PC-9 (cell line): ENCODE data around the gene AGAP3. TPM values are rescaled to one million over a fixed set of nuclear protein-coding genes. Genes with fewer than 3 reads are reported as not detected.

Experiments
- BruUV-seq: library from RNA; stranded (reverse); fragments of 400-500 nt; replicated peaks from 2 replicates; lab custom pipeline; 2021; lab: Mats Ljungman, UMichigan
- CTCF ChIA-PET: fragments of 300-600 bp; sonication (Branson Sonifier 250); formaldehyde crosslinking; loops from one replicate; lab custom pipeline; 2022; ENCODE audit warnings: antibody characterized with exemption; lab: Charles Lee
- POLR2A ChIA-PET: fragments of 300-600 bp; sonication (Branson Sonifier 250); formaldehyde crosslinking; loops from one replicate; lab custom pipeline; 2022; ENCODE audit warnings: antibody characterized with exemption; ENCODE audit not compliant: unreplicated experiment; lab: Charles Lee
- DNase-seq, 2 experiments: peaks; one replicate each; pipeline versions ENCODE4 v3.0.0 to v3.0.0-alpha.2; 2015 to 2022; ENCODE audit warnings: mixed read lengths in 1 of 2
- H2AFZ ChIP-seq: fragments of 200-600 bp; sonication (generic); 2 replicates; pipeline ENCODE4 v1.8.1; 2017; ENCODE audit warnings: antibody characterized with exemption
- H3F3A ChIP-seq: fragments of 200-600 bp; sonication (generic); 2 replicates; pipeline ENCODE4 v1.8.1; 2017; ENCODE audit warnings: antibody characterized with exemption, mild to moderate bottlenecking, low read depth; ENCODE audit not compliant: insufficient read depth
- H3K27ac ChIP-seq: fragments of 200-600 bp; sonication (generic); 2 replicates; pipeline ENCODE4 v1.6.1; 2016; ENCODE audit warnings: mixed run types
- H3K27me3 ChIP-seq: fragments of 200-600 bp; sonication (generic); 2 replicates; pipeline ENCODE4 v1.6.1; 2016; ENCODE audit warnings: low read depth, mixed run types; ENCODE audit not compliant: insufficient read depth
- H3K36me3 ChIP-seq: fragments of 200-600 bp; sonication (generic); 2 replicates; pipeline ENCODE4 v1.6.1; 2016; ENCODE audit warnings: low read depth, mixed run types
- H3K4me1 ChIP-seq: fragments of 200-600 bp; sonication (generic); replicated peaks from 2 replicates; pipeline ENCODE4 v1.6.1; 2016; ENCODE audit warnings: mixed run types; ENCODE audit not compliant: insufficient read depth
- H3K4me2 ChIP-seq: fragments of 200-600 bp; sonication (generic); 2 replicates; pipeline ENCODE4 v1.6.1; 2017; ENCODE audit warnings: mixed run types
- H3K4me3 ChIP-seq: fragments of 200-600 bp; sonication (generic); 2 replicates; pipeline ENCODE4 v1.6.1; 2016; ENCODE audit warnings: mixed run types
- H3K79me2 ChIP-seq: fragments of 200-600 bp; sonication (generic); 2 replicates; pipeline ENCODE4 v1.6.1; 2017; ENCODE audit warnings: low read depth, mixed run types
- H3K9me2 ChIP-seq: fragments of 200-600 bp; sonication (generic); 2 replicates; pipeline ENCODE4 v1.8.1; 2017; ENCODE audit warnings: mild to moderate bottlenecking; ENCODE audit not compliant: insufficient read depth
- H3K9me3 ChIP-seq: fragments of 200-600 bp; sonication (generic); 2 replicates; pipeline ENCODE4 v1.8.1; 2016; ENCODE audit warnings: low read depth; ENCODE audit not compliant: insufficient read depth
- H4K20me1 ChIP-seq: fragments of 200-600 bp; sonication (generic); 2 replicates; pipeline ENCODE4 v1.8.1; 2017; ENCODE audit not compliant: insufficient read depth
- EZH2 ChIP-seq: fragments of 200-600 bp; sonication (generic); IDR thresholded peaks from 2 replicates; pipeline ENCODE4 v1.8.0; 2017; ENCODE audit warnings: antibody characterized with exemption, low read depth
- intact Hi-C: fragments of 100-400 bp; cut with micrococcal nuclease; formaldehyde crosslinking; loops from one replicate; pipeline ENCODE4 v1.10.0; 2022; ENCODE audit not compliant: unreplicated experiment
- total RNA-seq: library from RNA; stranded (reverse); gene quantifications from 2 replicates; pipeline ENCODE4 v1.2.3, GENCODE V29; 2021
- TF ChIP-seq, protein P1 (sequence below): fragments of 200-600 bp; sonication (generic); conservative IDR thresholded peaks from 2 replicates; pipeline ENCODE4 v1.6.1; 2017; ENCODE audit warnings: mixed run types, antibody characterized with exemption, mild to moderate bottlenecking, moderate library complexity

AGAP3 gene
- total RNA-seq, 1 experiment from 2014 or later = 103 TPM

- Histone ChIP-seq H3K4me3 (no peak overlapping the region), H3K27me3 (no peaks in the 10 kb centered on the region), H3K27ac (no peak overlapping the region), H3K9me3 (no peaks in the 10 kb centered on the region), H3K36me3 (no peaks in the 10 kb centered on the region), H4K20me1 (peaks cover 11% of the 10 kb centered on the region), H3K79me2 (no peaks in the 10 kb centered on the region), H3K4me2 (no peak overlapping the region), H3F3A (no peaks in the 10 kb centered on the region; the same call in 1 of the 2 replicates), H2AFZ (no peak overlapping the region), H3K4me1 (no peaks in the 10 kb centered on the region), H3K9me2 (no peaks in the 10 kb centered on the region)
- TF ChIP-seq EZH2 = no peak
- TF ChIP-seq, protein P1, sequence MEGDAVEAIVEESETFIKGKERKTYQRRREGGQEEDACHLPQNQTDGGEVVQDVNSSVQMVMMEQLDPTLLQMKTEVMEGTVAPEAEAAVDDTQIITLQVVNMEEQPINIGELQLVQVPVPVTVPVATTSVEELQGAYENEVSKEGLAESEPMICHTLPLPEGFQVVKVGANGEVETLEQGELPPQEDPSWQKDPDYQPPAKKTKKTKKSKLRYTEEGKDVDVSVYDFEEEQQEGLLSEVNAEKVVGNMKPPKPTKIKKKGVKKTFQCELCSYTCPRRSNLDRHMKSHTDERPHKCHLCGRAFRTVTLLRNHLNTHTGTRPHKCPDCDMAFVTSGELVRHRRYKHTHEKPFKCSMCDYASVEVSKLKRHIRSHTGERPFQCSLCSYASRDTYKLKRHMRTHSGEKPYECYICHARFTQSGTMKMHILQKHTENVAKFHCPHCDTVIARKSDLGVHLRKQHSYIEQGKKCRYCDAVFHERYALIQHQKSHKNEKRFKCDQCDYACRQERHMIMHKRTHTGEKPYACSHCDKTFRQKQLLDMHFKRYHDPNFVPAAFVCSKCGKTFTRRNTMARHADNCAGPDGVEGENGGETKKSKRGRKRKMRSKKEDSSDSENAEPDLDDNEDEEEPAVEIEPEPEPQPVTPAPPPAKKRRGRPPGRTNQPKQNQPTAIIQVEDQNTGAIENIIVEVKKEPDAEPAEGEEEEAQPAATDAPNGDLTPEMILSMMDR = no peak
- CTCF ChIA-PET = interaction anchor here (0.7 kb wide), 1 partner anchor 13 kb away, joined by 8 read pairs; no protein-coding TSS in a partner anchor
- BruUV-seq = no TSS peak
- intact Hi-C loops = no loop called here
- DNase-seq = no peak
- POLR2A ChIA-PET = no interaction called here
These were observed 39.7 kb downstream of the AGAP3 start for GRCh38 chr7:151125846-151126481.

- no peak for DNase-seq
- CTCF ChIA-PET = no interaction called here
- no peak overlapping the region for H3K4me3 ChIP-seq
- no peaks in the 10 kb centered on the region for H3K27me3 ChIP-seq
- H3F3A ChIP-seq = no peaks in the 10 kb centered on the region; the same call in 1 of the 2 replicates
- POLR2A ChIA-PET = no interaction called here
- H3K79me2 ChIP-seq = no peaks in the 10 kb centered on the region
- H3K36me3 ChIP-seq = no peaks in the 10 kb centered on the region
- TF ChIP-seq EZH2 = no peak
- TF ChIP-seq, protein P1 = no peak
- no peak overlapping the region for H2AFZ ChIP-seq
- no TSS peak for BruUV-seq
- no peak overlapping the region for H3K27ac ChIP-seq
- no peaks in the 10 kb centered on the region for H3K9me2 ChIP-seq
- H3K9me3 ChIP-seq = no peaks in the 10 kb centered on the region
- intact Hi-C loops = no loop called here
- peaks cover 11% of the 10 kb centered on the region for H4K20me1 ChIP-seq
- no peak overlapping the region for H3K4me2 ChIP-seq
- no peaks in the 10 kb centered on the region for H3K4me1 ChIP-seq
These were observed 40.3 kb downstream of the AGAP3 start for GRCh38 chr7:151126491-151127137.

GRCh38 chr7:151128144-151128543, 41.9 kb downstream of the AGAP3 start:
- TF ChIP-seq, protein P1 = no peak
- TF ChIP-seq EZH2 = no peak
- no peaks in the 10 kb centered on the region for H3K27me3 ChIP-seq
- intact Hi-C loops = no loop called here
- no peaks in the 10 kb centered on the region; the same call in 1 of the 2 replicates for H3F3A ChIP-seq
- no peak overlapping the region for H3K4me2 ChIP-seq
- no peak overlapping the region for H3K4me3 ChIP-seq
- POLR2A ChIA-PET = no interaction called here
- no peaks in the 10 kb centered on the region for H3K36me3 ChIP-seq
- no peaks in the 10 kb centered on the region for H3K4me1 ChIP-seq
- no peak for DNase-seq
- peaks cover 11% of the 10 kb centered on the region for H4K20me1 ChIP-seq
- no peaks in the 10 kb centered on the region for H3K9me3 ChIP-seq
- no peak overlapping the region for H3K27ac ChIP-seq
- CTCF ChIA-PET = no interaction called here
- H2AFZ ChIP-seq = no peak overlapping the region
- no peaks in the 10 kb centered on the region for H3K79me2 ChIP-seq
- H3K9me2 ChIP-seq = no peaks in the 10 kb centered on the region
- BruUV-seq = no TSS peak
